ENCODE results near the gene PDE9A. TPM values are rescaled to one million over a fixed set of nuclear protein-coding genes. Genes with fewer than 3 reads are reported as not detected.

The PDE9A gene
- total and polyA plus RNA-seq, 2 donors (not counting 3 experiments of a cell fraction or from before 2014, with no cell fraction given), result 0.28 to 2.2 TPM

DNA sequence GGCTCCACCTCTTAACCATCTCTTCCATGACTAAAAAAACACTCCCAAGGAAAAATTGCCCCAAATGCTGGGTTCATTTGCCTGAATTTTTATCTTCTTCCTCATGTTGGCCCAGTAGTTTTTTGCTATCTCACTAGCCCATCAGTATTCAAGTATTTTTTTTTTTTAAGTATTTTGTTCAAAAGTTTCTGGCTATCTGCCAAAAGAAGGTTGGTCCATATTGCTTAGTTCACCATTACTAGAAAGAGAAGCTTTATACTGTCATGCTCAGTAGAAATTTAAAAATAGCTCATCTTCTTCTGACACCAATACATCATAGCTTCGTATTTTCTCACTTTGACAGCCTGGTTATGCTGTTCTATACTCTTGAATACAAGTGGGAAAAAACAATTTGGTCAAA is 41.0 kb upstream of the PDE9A start:
- TF ChIP-seq MYC (IDR thresholded peaks at IDR 0.05; ENCODE audit: low read depth, low read length), result no peak
- intact Hi-C loops (cut with micrococcal nuclease), result no loop called here
- H3K27ac ChIP-seq (ENCODE audit: insufficient read depth, low read depth, low read length), result no peak overlapping the region
- no peaks in the 10 kb centered on the region for H3K9me3 ChIP-seq (replicated peaks; ENCODE audit: control insufficient read depth, insufficient read depth, low read length)
- no peak overlapping the region for H3K9ac ChIP-seq (replicated peaks; ENCODE audit: extremely low read depth, insufficient read depth, low read length)
- dilution Hi-C loops (cut with MboI; ENCODE audit: extremely low pct_ligation_motif_present, low sequenced_read_pairs), result no loop called here
- no peak overlapping the region for H3K4me2 ChIP-seq (ENCODE audit: insufficient read depth, low read length)
- no peaks in the 10 kb centered on the region for H3K79me2 ChIP-seq (ENCODE audit: control insufficient read depth, insufficient read depth, low read length)
- no peak overlapping the region for H3K4me3 ChIP-seq (replicated peaks in 1 of 3; ENCODE audit: insufficient read depth in 1 of 3, low read depth in 1 of 3, low read length in 3 of 3)
- H3K4me1 ChIP-seq (ENCODE audit: control insufficient read depth, extremely low read depth, insufficient read depth, low read length), result no peaks in the 10 kb centered on the region
- BruUV-seq (replicated peaks), result no TSS peak
- H3K36me3 ChIP-seq (ENCODE audit: control insufficient read depth in 2 of 2, extremely low read depth in 1 of 2, insufficient read depth in 2 of 2, low read length in 2 of 2), result no peaks in the 10 kb centered on the region
- H4K20me1 ChIP-seq (replicated peaks; ENCODE audit: control insufficient read depth, extremely low read depth, insufficient read depth, low read length), result no peaks in the 10 kb centered on the region
- DNase-seq (ENCODE audit: low read depth, low spot score) (no peak), FAIRE-seq (no peak)
- POLR2A ChIA-PET, result no interaction called here
- H3K27me3 ChIP-seq (ENCODE audit: control insufficient read depth in 2 of 2, insufficient read depth in 2 of 2, low read length in 2 of 2), result peaks cover 1 to 7% of the 10 kb centered on the region in 2 experiments
- CTCF ChIA-PET, result no interaction called here
- no peaks in the 10 kb centered on the region for H3K9me1 ChIP-seq (replicated peaks; ENCODE audit: control insufficient read depth, extremely low read depth, insufficient read depth, low read length)
- no peak overlapping the region for H2AFZ ChIP-seq (ENCODE audit: low read depth, low read length)

DNA sequence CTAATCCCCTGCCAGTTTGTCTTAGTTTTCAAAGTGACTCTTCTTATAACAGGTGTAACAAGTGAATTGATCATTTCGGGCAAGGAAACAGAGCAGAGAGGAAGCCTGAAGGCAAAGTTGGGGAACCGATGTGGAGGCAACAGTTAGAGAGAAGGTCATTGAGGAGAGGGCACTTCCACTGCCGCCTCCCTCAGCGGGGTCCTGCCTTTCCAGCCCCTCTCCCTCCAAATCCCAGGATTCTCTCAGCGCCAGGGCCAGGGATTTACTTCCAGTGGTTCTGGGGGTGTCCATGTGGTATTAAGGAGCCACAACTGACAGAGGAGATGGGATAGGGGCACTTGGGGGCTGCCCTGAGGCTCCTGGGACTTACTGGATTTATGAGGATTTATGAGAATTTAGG is 39.7 kb upstream of the PDE9A start:
- H3K4me1 ChIP-seq (ENCODE audit: control insufficient read depth, extremely low read depth, insufficient read depth, low read length), result no peaks in the 10 kb centered on the region
- no peaks in the 10 kb centered on the region for H3K9me3 ChIP-seq (replicated peaks; ENCODE audit: control insufficient read depth, insufficient read depth, low read length)
- H3K27me3 ChIP-seq (ENCODE audit: control insufficient read depth in 2 of 2, insufficient read depth in 2 of 2, low read length in 2 of 2), result peaks cover 1 to 7% of the 10 kb centered on the region in 2 experiments
- no peak overlapping the region for H2AFZ ChIP-seq (ENCODE audit: low read depth, low read length)
- no peak for FAIRE-seq
- no TSS peak for BruUV-seq (replicated peaks)
- DNase-seq (ENCODE audit: low read depth, low spot score), result no peak
- no peaks in the 10 kb centered on the region for H3K79me2 ChIP-seq (ENCODE audit: control insufficient read depth, insufficient read depth, low read length)
- ChIA-PET CTCF (no interaction called here), POLR2A (no interaction called here)
- no peak overlapping the region for H3K9ac ChIP-seq (replicated peaks; ENCODE audit: extremely low read depth, insufficient read depth, low read length)
- no peak overlapping the region for H3K4me2 ChIP-seq (ENCODE audit: insufficient read depth, low read length)
- TF ChIP-seq POLR2A (IDR thresholded peaks at IDR 0.05; ENCODE audit: low read depth, low read length) (no peak), FOS (IDR thresholded peaks at IDR 0.05; ENCODE audit: borderline replicate concordance, insufficient read depth, low read length) (no peak), GATA2 (IDR thresholded peaks at IDR 0.05; ENCODE audit: insufficient read depth, insufficient read length, low read depth, low read length) (no peak), EZH2 (IDR thresholded peaks at IDR 0.05; ENCODE audit: borderline replicate concordance, low read depth, low read length, severe bottlenecking) (no peak), JUN (IDR thresholded peaks at IDR 0.05; ENCODE audit: borderline replicate concordance, insufficient read depth, insufficient read length, low read depth) (no peak), POLR2AphosphoS5 (IDR thresholded peaks at IDR 0.05; ENCODE audit: insufficient read depth, low read depth, low read length) (no peak), CTCF (IDR thresholded peaks at IDR 0.05; ENCODE audit: extremely low read depth in 1 of 2, insufficient read depth in 1 of 2, low read depth in 1 of 2, low read length in 2 of 2) (no peak), MYC (IDR thresholded peaks at IDR 0.05; ENCODE audit: low read depth, low read length) (no peak), MAX (IDR thresholded peaks at IDR 0.05; ENCODE audit: insufficient read depth, insufficient read length) (no peak)
- intact Hi-C loops (cut with micrococcal nuclease), result no loop called here
- no peaks in the 10 kb centered on the region for H3K9me1 ChIP-seq (replicated peaks; ENCODE audit: control insufficient read depth, extremely low read depth, insufficient read depth, low read length)
- dilution Hi-C loops (cut with MboI; ENCODE audit: extremely low pct_ligation_motif_present, low sequenced_read_pairs), result no loop called here
- H3K27ac ChIP-seq (ENCODE audit: insufficient read depth, low read depth, low read length), result no peak overlapping the region
- no peaks in the 10 kb centered on the region for H4K20me1 ChIP-seq (replicated peaks; ENCODE audit: control insufficient read depth, extremely low read depth, insufficient read depth, low read length)
- no peaks in the 10 kb centered on the region for H3K36me3 ChIP-seq (ENCODE audit: control insufficient read depth in 2 of 2, extremely low read depth in 1 of 2, insufficient read depth in 2 of 2, low read length in 2 of 2)
- H3K4me3 ChIP-seq (replicated peaks in 1 of 3; ENCODE audit: insufficient read depth in 1 of 3, low read depth in 1 of 3, low read length in 3 of 3), result no peak overlapping the region
